Activated T-helper 2 cell treated with anti-CD3 and anti-CD28 coated beads, Interferon-gamma antibody, Interleukin-2, Interleukin-4, amounts not matched to agents 10 μg/mL and 5 μg/mL and 100 μg/mL, durations not matched to agents 14 hours and 24 hours and 36 hours (primary cell): Measurements from ENCODE around the gene LRRN2. TPM values are rescaled to one million over a fixed set of nuclear protein-coding genes. Genes with fewer than 3 reads are reported as not detected.

Experiments
- DNase-seq: peaks from one replicate; pipeline ENCODE4 v3.0.0; 2021; ENCODE audit warnings: low spot score
- H3K27ac Mint-ChIP-seq: one replicate; pipeline ENCODE4 v1.8.0; 2021; ENCODE audit warnings: mixed read lengths
- H3K27me3 Mint-ChIP-seq: one replicate; pipeline ENCODE4 v1.8.0; 2021; ENCODE audit warnings: low read depth, mixed read lengths
- H3K36me3 Mint-ChIP-seq: one replicate; pipeline ENCODE4 v1.8.0; 2021; ENCODE audit warnings: low read depth, mixed read lengths
- H3K4me1 Mint-ChIP-seq: one replicate; pipeline ENCODE4 v1.8.0; 2021; ENCODE audit warnings: low read depth, mixed read lengths
- H3K4me3 Mint-ChIP-seq: one replicate; pipeline ENCODE4 v1.8.0; 2021; ENCODE audit warnings: low read depth, mild to moderate bottlenecking, moderate library complexity, mixed read lengths
- H3K9me3 Mint-ChIP-seq: one replicate; pipeline ENCODE4 v1.8.0; 2021; ENCODE audit warnings: mixed read lengths
- intact Hi-C: fragments of 100-400 bp; cut with micrococcal nuclease; formaldehyde crosslinking; loops from one replicate; pipeline ENCODE4 v1.15.1; 2023
- total RNA-seq: library from RNA; stranded (reverse); gene quantifications from 2 replicates; pipeline ENCODE4 v1.2.3, GENCODE V29; 2022

LRRN2 gene
- total RNA-seq, 1 donor from 2014 or later = not detected

- H3K9me3 Mint-ChIP-seq = no peaks in the 10 kb centered on the region
- DNase-seq = no peak
- no peaks in the 10 kb centered on the region for H3K4me1 Mint-ChIP-seq
- no peak overlapping the region for H3K27ac Mint-ChIP-seq
- H3K4me3 Mint-ChIP-seq = no peak overlapping the region
- intact Hi-C loops = no loop called here
- no peaks in the 10 kb centered on the region for H3K36me3 Mint-ChIP-seq
- peaks cover 17% of the 10 kb centered on the region for H3K27me3 Mint-ChIP-seq
These were observed 25.0 kb downstream of the LRRN2 start for GRCh38 chr1:204660509-204660908.

DNA sequence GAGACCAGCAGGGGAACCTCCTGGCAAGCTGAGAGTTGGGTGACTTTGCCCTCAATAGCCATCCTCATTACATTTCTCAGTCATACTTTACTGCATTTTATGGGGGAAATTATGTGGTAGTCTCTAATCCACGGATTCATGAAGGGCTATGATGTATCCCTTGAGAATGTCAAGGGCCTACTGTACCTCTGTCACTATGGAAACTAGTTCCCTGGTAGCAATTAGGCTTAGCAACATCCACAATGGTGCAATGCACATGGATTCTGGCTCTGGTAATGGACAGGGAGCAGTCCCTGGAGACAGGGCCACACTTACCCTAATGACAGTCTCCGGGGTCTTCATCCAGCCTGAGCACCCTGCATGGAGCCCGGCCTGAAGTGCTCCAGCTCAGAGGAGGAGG, 26.5 kb downstream of the LRRN2 start:
- no peak for DNase-seq
- Mint-ChIP-seq H3K4me3 (no peak overlapping the region), H3K9me3 (no peaks in the 10 kb centered on the region), H3K27me3 (peaks cover 10% of the 10 kb centered on the region), H3K4me1 (no peaks in the 10 kb centered on the region), H3K36me3 (no peaks in the 10 kb centered on the region), H3K27ac (no peak overlapping the region)
- intact Hi-C loops = no loop called here

DNA sequence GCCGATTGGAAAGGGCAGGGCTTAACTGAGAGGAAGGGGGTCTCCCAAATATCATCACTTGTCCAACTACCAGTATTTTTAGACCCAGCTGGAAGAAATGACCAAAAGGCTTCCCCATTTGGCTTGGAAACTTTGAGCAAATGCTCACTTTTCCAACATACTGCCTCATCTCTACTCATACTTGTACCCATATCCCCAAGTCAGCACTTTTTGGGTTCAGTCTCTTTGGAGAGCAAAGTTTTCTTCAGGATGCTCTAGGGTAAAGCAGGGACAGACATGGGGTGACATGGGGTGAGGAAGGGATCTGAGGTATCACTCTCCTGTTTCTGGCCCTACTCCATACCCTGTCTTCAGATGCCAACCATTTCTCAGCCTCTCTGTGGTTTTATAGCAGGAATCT, 27.2 kb downstream of the LRRN2 start:
- no peak overlapping the region for H3K27ac Mint-ChIP-seq
- peaks cover 12% of the 10 kb centered on the region for H3K27me3 Mint-ChIP-seq
- no peaks in the 10 kb centered on the region for H3K36me3 Mint-ChIP-seq
- no peak overlapping the region for H3K4me3 Mint-ChIP-seq
- no peaks in the 10 kb centered on the region for H3K9me3 Mint-ChIP-seq
- H3K4me1 Mint-ChIP-seq = no peaks in the 10 kb centered on the region
- intact Hi-C loops = no loop called here
- DNase-seq = no peak

- peaks cover 21% of the 10 kb centered on the region for H3K27me3 Mint-ChIP-seq
- H3K36me3 Mint-ChIP-seq = no peaks in the 10 kb centered on the region
- intact Hi-C loops = no loop called here
- H3K4me3 Mint-ChIP-seq = no peak overlapping the region
- no peaks in the 10 kb centered on the region for H3K4me1 Mint-ChIP-seq
- H3K27ac Mint-ChIP-seq = no peak overlapping the region
- no peak for DNase-seq
- no peaks in the 10 kb centered on the region for H3K9me3 Mint-ChIP-seq
These were observed 31.8 kb downstream of the LRRN2 start for GRCh38 chr1:204653590-204654340.

DNA sequence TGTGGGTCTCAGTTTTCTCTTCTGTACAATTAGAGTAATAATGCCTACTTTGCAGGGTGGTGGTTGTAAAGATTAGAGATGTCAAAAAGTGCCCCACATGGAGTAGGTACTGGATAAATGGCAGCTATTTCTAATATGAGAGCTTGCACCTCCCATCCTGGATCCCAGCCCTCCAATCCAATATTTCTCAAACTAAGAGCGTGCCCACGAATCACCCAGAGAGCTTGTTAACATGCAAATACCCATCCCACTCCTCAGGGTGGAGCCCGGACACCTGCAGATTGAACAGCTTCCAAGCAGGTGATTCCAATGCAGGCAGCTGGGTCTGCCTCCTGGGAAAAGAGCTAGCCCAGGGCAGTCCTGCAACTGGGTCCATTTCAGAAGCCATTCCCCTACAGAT, 33.0 kb downstream of the LRRN2 start:
- no peaks in the 10 kb centered on the region for H3K36me3 Mint-ChIP-seq
- no peak overlapping the region for H3K4me3 Mint-ChIP-seq
- no peak for DNase-seq
- H3K9me3 Mint-ChIP-seq = no peaks in the 10 kb centered on the region
- peaks cover under 1% of the 10 kb centered on the region for H3K4me1 Mint-ChIP-seq
- H3K27ac Mint-ChIP-seq = no peak overlapping the region
- H3K27me3 Mint-ChIP-seq = peaks cover 21% of the 10 kb centered on the region
- intact Hi-C loops = no loop called here

- intact Hi-C loops = no loop called here
- H3K36me3 Mint-ChIP-seq = no peaks in the 10 kb centered on the region
- no peak for DNase-seq
- no peaks in the 10 kb centered on the region for H3K9me3 Mint-ChIP-seq
- H3K27ac Mint-ChIP-seq = no peak overlapping the region
- no peak overlapping the region for H3K4me3 Mint-ChIP-seq
- peaks cover 21% of the 10 kb centered on the region for H3K27me3 Mint-ChIP-seq
- peaks cover 4% of the 10 kb centered on the region for H3K4me1 Mint-ChIP-seq
These were observed 33.6 kb downstream of the LRRN2 start for GRCh38 chr1:204651843-204652421.

DNA sequence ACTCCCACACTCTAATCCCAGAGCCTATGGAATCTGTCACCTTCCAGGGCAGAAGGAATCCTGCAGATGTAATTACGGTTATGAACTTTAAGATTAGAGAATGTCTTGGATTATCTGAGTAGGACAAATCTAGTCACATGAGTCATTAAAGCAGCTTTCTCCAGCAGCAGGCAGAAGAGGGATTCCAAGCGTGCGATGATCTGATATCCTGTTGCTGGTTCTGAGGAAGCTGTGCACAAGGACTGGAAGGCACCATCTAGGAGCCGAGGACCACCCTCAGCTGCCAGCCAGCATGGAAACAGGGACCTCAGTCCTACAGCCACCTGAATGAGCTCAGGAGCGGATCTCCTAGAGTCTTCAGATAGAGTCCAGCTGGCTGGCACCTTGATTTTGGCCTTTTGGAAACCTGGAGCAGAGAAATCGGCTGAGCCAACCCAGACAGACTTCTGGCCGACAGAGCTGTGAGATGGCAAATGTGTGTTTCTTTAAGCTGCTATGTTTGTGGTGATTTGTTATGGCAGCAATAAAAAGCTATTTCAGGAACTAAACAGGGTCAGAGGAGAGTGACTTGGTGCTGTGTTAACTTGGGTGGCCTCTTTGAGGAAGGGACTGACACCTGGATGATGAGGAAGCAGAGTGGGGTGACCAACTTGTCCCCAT, 34.5 kb downstream of the LRRN2 start:
- no peak for DNase-seq
- Mint-ChIP-seq H3K4me3 (no peak overlapping the region), H3K27ac (no peak overlapping the region), H3K27me3 (peaks cover 19% of the 10 kb centered on the region), H3K36me3 (no peaks in the 10 kb centered on the region), H3K4me1 (peaks cover 4% of the 10 kb centered on the region), H3K9me3 (no peaks in the 10 kb centered on the region)
- intact Hi-C loops = no loop called here

GRCh38 chr1:204649721-204650521, 35.6 kb downstream of the LRRN2 start:
- DNase-seq = no peak
- H3K4me1 Mint-ChIP-seq = peaks cover 4% of the 10 kb centered on the region
- intact Hi-C loops = no loop called here
- peaks cover 23% of the 10 kb centered on the region for H3K27me3 Mint-ChIP-seq
- H3K36me3 Mint-ChIP-seq = no peaks in the 10 kb centered on the region
- H3K27ac Mint-ChIP-seq = no peak overlapping the region
- H3K9me3 Mint-ChIP-seq = no peaks in the 10 kb centered on the region
- no peak overlapping the region for H3K4me3 Mint-ChIP-seq

- H3K27ac Mint-ChIP-seq = no peak overlapping the region
- H3K36me3 Mint-ChIP-seq = no peaks in the 10 kb centered on the region
- peaks cover 29% of the 10 kb centered on the region for H3K27me3 Mint-ChIP-seq
- DNase-seq = no peak
- H3K4me1 Mint-ChIP-seq = peaks cover 4% of the 10 kb centered on the region
- no peaks in the 10 kb centered on the region for H3K9me3 Mint-ChIP-seq
- no peak overlapping the region for H3K4me3 Mint-ChIP-seq
- intact Hi-C loops = no loop called here
These were observed 37.0 kb downstream of the LRRN2 start for GRCh38 chr1:204648576-204648975.

DNA sequence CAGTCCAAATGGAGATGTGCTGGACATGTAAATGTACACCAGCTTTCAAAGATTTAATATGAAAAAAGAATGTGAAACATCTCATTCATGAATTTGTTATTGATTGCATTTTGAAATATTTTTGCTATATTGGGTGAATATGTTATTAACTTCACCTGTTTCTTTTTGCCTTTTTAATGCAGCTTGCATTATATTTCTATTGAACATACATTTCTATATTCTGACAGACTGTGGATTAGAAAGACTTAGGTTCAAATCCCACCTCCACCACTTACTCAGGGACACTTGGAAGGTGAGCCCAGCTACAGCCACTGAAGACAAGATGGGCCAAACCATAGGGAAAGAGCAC, 37.8 kb downstream of the LRRN2 start:
- peaks cover 4% of the 10 kb centered on the region for H3K4me1 Mint-ChIP-seq
- no peak overlapping the region for H3K27ac Mint-ChIP-seq
- DNase-seq = no peak
- peaks cover 26% of the 10 kb centered on the region for H3K27me3 Mint-ChIP-seq
- H3K36me3 Mint-ChIP-seq = no peaks in the 10 kb centered on the region
- H3K9me3 Mint-ChIP-seq = no peaks in the 10 kb centered on the region
- no peak overlapping the region for H3K4me3 Mint-ChIP-seq
- intact Hi-C loops = no loop called here

- no peak overlapping the region for H3K4me3 Mint-ChIP-seq
- peaks cover 4% of the 10 kb centered on the region for H3K4me1 Mint-ChIP-seq
- H3K27ac Mint-ChIP-seq = no peak overlapping the region
These were observed 38.3 kb downstream of the LRRN2 start for GRCh38 chr1:204647114-204647804.

GRCh38 chr1:204645666-204646065, 39.9 kb downstream of the LRRN2 start:
- DNase-seq = no peak
- intact Hi-C loops = no loop called here
- Mint-ChIP-seq H3K27ac (no peak overlapping the region), H3K36me3 (no peaks in the 10 kb centered on the region), H3K9me3 (no peaks in the 10 kb centered on the region), H3K4me1 (peaks cover 4% of the 10 kb centered on the region), H3K27me3 (peaks cover 19% of the 10 kb centered on the region), H3K4me3 (no peak overlapping the region)

More at GRCh38 chr1:204647114-204647804, 38.3 kb downstream of the LRRN2 start:
- no peaks in the 10 kb centered on the region for H3K9me3 Mint-ChIP-seq
- H3K27me3 Mint-ChIP-seq = peaks cover 26% of the 10 kb centered on the region
- H3K36me3 Mint-ChIP-seq = no peaks in the 10 kb centered on the region
- no peak for DNase-seq
- intact Hi-C loops = no loop called here
